ENCODE measurements around the gene MLXIPL.
"Not testable (repeated sequence)": the region's sequence is repeated elsewhere in the genome, so short reads cannot be mapped to it uniquely, and the experiment has no call there.

Gene MLXIPL

GRCh38 chr7:73622527-73622908 is 1.8 kb downstream of the MLXIPL start:
- no peak overlapping the region for H2BK5ac ChIP-seq (ENCODE audit: low read depth, low read length, poor library complexity, severe bottlenecking)
- no peak overlapping the region for H4K91ac ChIP-seq (ENCODE audit: low read length)
- no peak overlapping the region for H3K18ac ChIP-seq (ENCODE audit: low read depth in 1 of 2, low read length in 2 of 2)
- H3K23ac ChIP-seq (ENCODE audit: low read length in 2 of 2) = no peak overlapping the region
- WGBS = no CpG with 5 or more reads among the region's 2 CpGs
- no peak overlapping the region for H3K14ac ChIP-seq (ENCODE audit: low read length in 2 of 2)
- no peak overlapping the region for H4K8ac ChIP-seq (ENCODE audit: low read length)
- peaks cover 52 to 55% of the 10 kb centered on the region in 2 experiments for H3K27me3 ChIP-seq (ENCODE audit: control insufficient read depth in 1 of 2, insufficient read depth in 1 of 2, low read length in 2 of 2)
- no peak overlapping the region for H3K4me3 ChIP-seq (ENCODE audit: insufficient read depth in 1 of 2, low read depth in 1 of 2, low read length in 2 of 2)
- H3K36me3 ChIP-seq (ENCODE audit: control insufficient read depth in 1 of 2, insufficient read depth in 2 of 2, low read depth in 1 of 2, low read length in 2 of 2) = no peaks in the 10 kb centered on the region
- H2AK5ac ChIP-seq (ENCODE audit: low read length, severe bottlenecking) = no peak overlapping the region
- peaks cover 17% of the 10 kb centered on the region for H3K4me1 ChIP-seq (ENCODE audit: control insufficient read depth, insufficient read depth, low read depth, low read length)
- H2BK120ac ChIP-seq (ENCODE audit: low read depth, low read length) = no peak overlapping the region
- no peak overlapping the region for H3K27ac ChIP-seq (ENCODE audit: low read length, poor library complexity, severe bottlenecking)
- no peak overlapping the region for H2BK12ac ChIP-seq (ENCODE audit: low read length in 2 of 2)
- DNase-seq = no peak
- no peak overlapping the region for H2BK15ac ChIP-seq (ENCODE audit: low read depth, poor library complexity, severe bottlenecking)
- H3K9me3 ChIP-seq (ENCODE audit: control insufficient read depth, low read length) = no peaks in the 10 kb centered on the region
- H3K9ac ChIP-seq (ENCODE audit: low read length) = no peak overlapping the region
- no peak overlapping the region for H3K4ac ChIP-seq (ENCODE audit: low read depth in 1 of 2, low read length in 2 of 2)
- H3K4me2 ChIP-seq (ENCODE audit: low read length, poor library complexity, severe bottlenecking) = no peak overlapping the region
- no peak overlapping the region for H2AFZ ChIP-seq (ENCODE audit: low read depth, low read length)
- no peaks in the 10 kb centered on the region for H3K79me1 ChIP-seq (replicated peaks; ENCODE audit: low read length, poor library complexity, severe bottlenecking)

GRCh38 chr7:73621168-73622063 is 2.9 kb downstream of the MLXIPL start:
- H2AK5ac ChIP-seq (ENCODE audit: low read length, severe bottlenecking) = no peak overlapping the region
- H2BK12ac ChIP-seq (ENCODE audit: low read length in 2 of 2) = no peak overlapping the region
- no peak overlapping the region for H3K18ac ChIP-seq (ENCODE audit: low read depth in 1 of 2, low read length in 2 of 2)
- no peaks in the 10 kb centered on the region for H3K79me1 ChIP-seq (replicated peaks; ENCODE audit: low read length, poor library complexity, severe bottlenecking)
- no peak overlapping the region for H3K4ac ChIP-seq (ENCODE audit: low read depth in 1 of 2, low read length in 2 of 2)
- H3K14ac ChIP-seq (ENCODE audit: low read length in 2 of 2) = no peak overlapping the region
- H2AFZ ChIP-seq (ENCODE audit: low read depth, low read length) = no peak overlapping the region
- H4K91ac ChIP-seq (ENCODE audit: low read length) = no peak overlapping the region
- H3K23ac ChIP-seq (ENCODE audit: low read length in 2 of 2) = no peak overlapping the region
- H3K4me3 ChIP-seq (ENCODE audit: insufficient read depth in 1 of 2, low read depth in 1 of 2, low read length in 2 of 2) = no peak overlapping the region
- no peaks in the 10 kb centered on the region for H3K9me3 ChIP-seq (ENCODE audit: control insufficient read depth, low read length)
- H2BK120ac ChIP-seq (ENCODE audit: low read depth, low read length) = no peak overlapping the region
- DNase-seq = no peak
- no peak overlapping the region for H3K4me2 ChIP-seq (ENCODE audit: low read length, poor library complexity, severe bottlenecking)
- H3K36me3 ChIP-seq (ENCODE audit: control insufficient read depth in 1 of 2, insufficient read depth in 2 of 2, low read depth in 1 of 2, low read length in 2 of 2) = no peaks in the 10 kb centered on the region
- peaks cover 41 to 44% of the 10 kb centered on the region in 2 experiments for H3K27me3 ChIP-seq (ENCODE audit: control insufficient read depth in 1 of 2, insufficient read depth in 1 of 2, low read length in 2 of 2)
- no peak overlapping the region for H2BK15ac ChIP-seq (ENCODE audit: low read depth, poor library complexity, severe bottlenecking)
- H3K4me1 ChIP-seq (ENCODE audit: control insufficient read depth, insufficient read depth, low read depth, low read length) = peaks cover 17% of the 10 kb centered on the region
- H4K8ac ChIP-seq (ENCODE audit: low read length) = no peak overlapping the region
- H3K9ac ChIP-seq (ENCODE audit: low read length) = no peak overlapping the region
- 79% methylated on average over 7 of the region's 7 CpGs for WGBS
- no peak overlapping the region for H3K27ac ChIP-seq (ENCODE audit: low read length, poor library complexity, severe bottlenecking)
- H2BK5ac ChIP-seq (ENCODE audit: low read depth, low read length, poor library complexity, severe bottlenecking) = no peak overlapping the region

GRCh38 chr7:73619394-73619793 is 4.9 kb downstream of the MLXIPL start:
- H2BK5ac ChIP-seq (ENCODE audit: low read depth, low read length, poor library complexity, severe bottlenecking); H2AFZ ChIP-seq (ENCODE audit: low read depth, low read length); H4K91ac ChIP-seq (ENCODE audit: low read length); H2BK15ac ChIP-seq (ENCODE audit: low read depth, poor library complexity, severe bottlenecking); H2AK5ac ChIP-seq (ENCODE audit: low read length, severe bottlenecking); H3K4me3 ChIP-seq (ENCODE audit: insufficient read depth in 1 of 2, low read depth in 1 of 2, low read length in 2 of 2); H3K79me1 ChIP-seq (replicated peaks; ENCODE audit: low read length, poor library complexity, severe bottlenecking); H3K9ac ChIP-seq (ENCODE audit: low read length); H3K4ac ChIP-seq (ENCODE audit: low read depth in 1 of 2, low read length in 2 of 2); H3K14ac ChIP-seq (ENCODE audit: low read length in 2 of 2); H2BK12ac ChIP-seq (ENCODE audit: low read length in 2 of 2); H3K18ac ChIP-seq (ENCODE audit: low read depth in 1 of 2, low read length in 2 of 2); H2BK120ac ChIP-seq (ENCODE audit: low read depth, low read length); H3K36me3 ChIP-seq (ENCODE audit: control insufficient read depth in 1 of 2, insufficient read depth in 2 of 2, low read depth in 1 of 2, low read length in 2 of 2); H3K27ac ChIP-seq (ENCODE audit: low read length, poor library complexity, severe bottlenecking); DNase-seq; H4K8ac ChIP-seq (ENCODE audit: low read length); H3K23ac ChIP-seq (ENCODE audit: low read length in 2 of 2); H3K9me3 ChIP-seq (ENCODE audit: control insufficient read depth, low read length); H3K4me2 ChIP-seq (ENCODE audit: low read length, poor library complexity, severe bottlenecking): not testable (repeated sequence)
- Histone ChIP-seq H3K27me3 (ENCODE audit: control insufficient read depth in 1 of 2, insufficient read depth in 1 of 2, low read length in 2 of 2) (peaks cover 30 to 32% of the 10 kb centered on the region in 2 experiments), H3K4me1 (ENCODE audit: control insufficient read depth, insufficient read depth, low read depth, low read length) (peaks cover 16% of the 10 kb centered on the region)
- 88% methylated on average over 7 of the region's 11 CpGs for WGBS

GRCh38 chr7:73618538-73618937 is 5.8 kb downstream of the MLXIPL start:
- H2BK15ac ChIP-seq (ENCODE audit: low read depth, poor library complexity, severe bottlenecking) = no peak overlapping the region
- no peak overlapping the region for H4K8ac ChIP-seq (ENCODE audit: low read length)
- no peak overlapping the region for H3K9ac ChIP-seq (ENCODE audit: low read length)
- no peak overlapping the region for H3K14ac ChIP-seq (ENCODE audit: low read length in 2 of 2)
- DNase-seq = no peak
- H2BK5ac ChIP-seq (ENCODE audit: low read depth, low read length, poor library complexity, severe bottlenecking) = no peak overlapping the region
- no peak overlapping the region for H2BK120ac ChIP-seq (ENCODE audit: low read depth, low read length)
- H3K4ac ChIP-seq (ENCODE audit: low read depth in 1 of 2, low read length in 2 of 2) = no peak overlapping the region
- no peaks in the 10 kb centered on the region for H3K9me3 ChIP-seq (ENCODE audit: control insufficient read depth, low read length)
- no peak overlapping the region for H3K18ac ChIP-seq (ENCODE audit: low read depth in 1 of 2, low read length in 2 of 2)
- H3K27me3 ChIP-seq (ENCODE audit: control insufficient read depth in 1 of 2, insufficient read depth in 1 of 2, low read length in 2 of 2) = peaks cover 29 to 30% of the 10 kb centered on the region in 2 experiments
- H2AK5ac ChIP-seq (ENCODE audit: low read length, severe bottlenecking) = no peak overlapping the region
- 64% methylated on average over 4 of the region's 4 CpGs for WGBS
- no peaks in the 10 kb centered on the region for H3K36me3 ChIP-seq (ENCODE audit: control insufficient read depth in 1 of 2, insufficient read depth in 2 of 2, low read depth in 1 of 2, low read length in 2 of 2)
- no peak overlapping the region for H3K4me2 ChIP-seq (ENCODE audit: low read length, poor library complexity, severe bottlenecking)
- no peak overlapping the region for H3K23ac ChIP-seq (ENCODE audit: low read length in 2 of 2)
- H3K4me1 ChIP-seq (ENCODE audit: control insufficient read depth, insufficient read depth, low read depth, low read length) = peaks cover 9% of the 10 kb centered on the region
- no peak overlapping the region for H3K4me3 ChIP-seq (ENCODE audit: insufficient read depth in 1 of 2, low read depth in 1 of 2, low read length in 2 of 2)
- no peaks in the 10 kb centered on the region for H3K79me1 ChIP-seq (replicated peaks; ENCODE audit: low read length, poor library complexity, severe bottlenecking)
- no peak overlapping the region for H2BK12ac ChIP-seq (ENCODE audit: low read length in 2 of 2)
- H2AFZ ChIP-seq (ENCODE audit: low read depth, low read length) = no peak overlapping the region
- no peak overlapping the region for H3K27ac ChIP-seq (ENCODE audit: low read length, poor library complexity, severe bottlenecking)
- no peak overlapping the region for H4K91ac ChIP-seq (ENCODE audit: low read length)
